GM12878 (cell line): Measurements from ENCODE around the gene LIX1L. TPM values are rescaled to one million over a fixed set of nuclear protein-coding genes. Genes with fewer than 3 reads are reported as not detected.

Source experiments
- GABPA ChIP-seq: IDR thresholded peaks from 2 replicates; pipeline ENCODE4 v1.6.1; 2014; ENCODE audit warnings: antibody characterized with exemption, low read depth, mild to moderate bottlenecking, inconsistent platforms
- HDAC6 ChIP-seq: fragments of 200-600 bp; sonication (generic); IDR thresholded peaks from one replicate; pipeline ENCODE4 v1.8.0; 2017; ENCODE audit warnings: antibody characterized with exemption; ENCODE audit not compliant: unreplicated experiment
- JUND ChIP-seq: IDR thresholded peaks from 2 replicates; pipeline ENCODE4 v1.6.1; 2012; ENCODE audit warnings: low read depth, mild to moderate bottlenecking, low read length, improper control_type of control experiment, moderate library complexity
- NR2C1 ChIP-seq: fragments of 450-650 bp; IDR thresholded peaks from 2 replicates; pipeline ENCODE4 v1.6.1; 2017; ENCODE audit warnings: antibody characterized with exemption, mild to moderate bottlenecking, moderate library complexity
- NR2C2 ChIP-seq: IDR thresholded peaks from 2 replicates; pipeline ENCODE4 v1.6.1; 2011; ENCODE audit warnings: borderline replicate concordance, low read depth; ENCODE audit not compliant: control insufficient read depth, insufficient read length
- POLR2A ChIP-seq: IDR thresholded peaks from 2 replicates; pipeline ENCODE4 v1.6.1; 2011; ENCODE audit warnings: low read depth, mild to moderate bottlenecking, low read length
- SP1 ChIP-seq: IDR thresholded peaks from one replicate; pipeline ENCODE4 v1.6.1; 2011; ENCODE audit warnings: low read depth, low read length
- SUPT20H ChIP-seq: IDR thresholded peaks from 2 replicates; pipeline ENCODE4 v1.6.1; 2011; ENCODE audit warnings: low read depth, mild to moderate bottlenecking, low read length, moderate library complexity, borderline replicate concordance; ENCODE audit not compliant: control insufficient read depth
- TAF1 ChIP-seq: IDR thresholded peaks from 2 replicates; pipeline ENCODE4 v1.6.1; 2011; ENCODE audit warnings: mild to moderate bottlenecking, low read depth, low read length, borderline replicate concordance
- TCF3 ChIP-seq: IDR thresholded peaks from 2 replicates; pipeline ENCODE4 v1.6.1; 2012; ENCODE audit warnings: low read depth, mild to moderate bottlenecking, low read length, borderline replicate concordance; ENCODE audit not compliant: insufficient read depth
- polyA plus RNA-seq, 11 experiments: library from polyadenylated mRNA; depleted of rRNA in 4 of 11; unstranded in 6 of 11; stranded (reverse) in 5 of 11; fragments of >200 nt; fragmentation: Nextera tagmentation in 4 of 11; fragmentation: Illumina TruSeq in 1 of 11; extraction: Ambion mirVana in 4 of 11; extraction: Trizol in 1 of 11; gene quantifications; 1 replicate in 1 of 11; 2 replicates in 10 of 11; pipeline versions ENCODE4 v1.2.1 to v1.2.3, GENCODE V29; 2011 to 2016; ENCODE audit warnings: inconsistent platforms in 2 of 11, missing spikeins in 2 of 11, low read depth in 1 of 11
- total RNA-seq, 4 experiments: library from RNA; depleted of rRNA in 3 of 4; stranded (reverse); fragments of >200 nt in 3 of 4; fragmentation: Illumina TruSeq in 1 of 4; extraction: Trizol in 1 of 4; gene quantifications; 2 replicates each; pipeline versions ENCODE4 v1.2.1 to v1.2.3, GENCODE V29; 2013 to 2021
- TF ChIP-seq, protein P1 (sequence below): IDR thresholded peaks from 2 replicates; pipeline ENCODE4 v1.6.1; 2011; ENCODE audit warnings: mild to moderate bottlenecking, low read depth, low read length, moderate library complexity; ENCODE audit not compliant: insufficient replicate concordance
- TF ChIP-seq, protein P2 (sequence below): fragments of 450-650 bp; IDR thresholded peaks from 2 replicates; pipeline ENCODE4 v1.6.1; 2017; ENCODE audit warnings: antibody characterized with exemption, mild to moderate bottlenecking, moderate library complexity
- TF ChIP-seq, protein P3 (sequence below): fragments of 450-650 bp; formaldehyde crosslinking; IDR thresholded peaks from 2 replicates; pipeline ENCODE4 v1.4.0; 2020; ENCODE audit warnings: mild to moderate bottlenecking, moderate library complexity

Gene LIX1L
- total and polyA plus RNA-seq, 10 of the 15 experiments (the other 5 are each of a cell fraction or from before 2014, with no cell fraction given): 5.5 to 48.2 (median 15.3) TPM

DNA sequence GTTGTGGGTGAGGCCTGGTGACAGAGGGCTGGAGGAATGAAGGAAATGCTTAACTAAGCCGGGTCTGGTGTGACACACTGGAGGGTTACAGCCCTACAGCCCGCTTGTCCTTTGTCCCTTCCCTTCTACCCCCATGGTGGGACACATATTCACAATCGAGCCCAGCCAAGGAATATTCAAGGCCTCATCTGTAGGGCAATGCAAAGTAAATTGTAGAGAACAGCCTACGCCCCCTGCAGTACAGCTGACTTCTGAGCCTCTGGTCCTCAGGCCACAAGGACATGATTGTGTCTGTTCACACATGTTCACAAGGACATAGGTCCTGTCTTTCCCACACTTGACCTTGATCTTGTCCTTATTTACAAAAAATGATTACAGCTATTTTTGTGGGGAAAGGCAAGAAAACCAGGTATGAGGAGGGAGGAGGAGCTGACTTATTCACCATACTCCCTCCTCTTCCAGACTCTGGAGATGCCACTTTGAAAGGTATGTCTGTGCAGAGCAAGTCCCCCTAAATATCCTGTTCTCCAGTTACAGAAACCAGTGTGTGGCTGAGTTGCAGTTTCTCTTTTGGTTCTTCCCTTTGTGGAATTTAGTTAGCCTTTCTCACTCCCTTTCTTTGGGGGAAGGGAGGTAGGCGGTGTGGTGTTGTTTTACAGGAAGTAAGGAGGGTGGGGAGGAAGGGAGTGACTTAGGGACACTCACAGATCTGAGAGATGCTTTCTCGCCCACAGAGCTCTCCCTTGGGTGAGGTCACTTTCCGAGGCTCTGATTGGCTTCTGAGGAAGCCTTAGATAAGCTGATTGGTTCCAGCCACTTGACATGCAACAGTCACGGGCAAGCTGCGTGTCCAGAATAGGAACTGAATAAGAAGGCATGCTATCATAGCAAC, 21.3 kb upstream of the LIX1L start (continued):
- TF ChIP-seq NR2C2: no peak
- TF ChIP-seq, protein P1, sequence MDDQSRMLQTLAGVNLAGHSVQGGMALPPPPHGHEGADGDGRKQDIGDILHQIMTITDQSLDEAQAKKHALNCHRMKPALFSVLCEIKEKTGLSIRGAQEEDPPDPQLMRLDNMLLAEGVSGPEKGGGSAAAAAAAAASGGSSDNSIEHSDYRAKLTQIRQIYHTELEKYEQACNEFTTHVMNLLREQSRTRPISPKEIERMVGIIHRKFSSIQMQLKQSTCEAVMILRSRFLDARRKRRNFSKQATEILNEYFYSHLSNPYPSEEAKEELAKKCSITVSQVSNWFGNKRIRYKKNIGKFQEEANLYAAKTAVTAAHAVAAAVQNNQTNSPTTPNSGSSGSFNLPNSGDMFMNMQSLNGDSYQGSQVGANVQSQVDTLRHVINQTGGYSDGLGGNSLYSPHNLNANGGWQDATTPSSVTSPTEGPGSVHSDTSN: no peak
- TF ChIP-seq TAF1: 0 out of 2 replicates have a peak, but pooled peaks have one; percentile 25
- TF ChIP-seq, protein P2, sequence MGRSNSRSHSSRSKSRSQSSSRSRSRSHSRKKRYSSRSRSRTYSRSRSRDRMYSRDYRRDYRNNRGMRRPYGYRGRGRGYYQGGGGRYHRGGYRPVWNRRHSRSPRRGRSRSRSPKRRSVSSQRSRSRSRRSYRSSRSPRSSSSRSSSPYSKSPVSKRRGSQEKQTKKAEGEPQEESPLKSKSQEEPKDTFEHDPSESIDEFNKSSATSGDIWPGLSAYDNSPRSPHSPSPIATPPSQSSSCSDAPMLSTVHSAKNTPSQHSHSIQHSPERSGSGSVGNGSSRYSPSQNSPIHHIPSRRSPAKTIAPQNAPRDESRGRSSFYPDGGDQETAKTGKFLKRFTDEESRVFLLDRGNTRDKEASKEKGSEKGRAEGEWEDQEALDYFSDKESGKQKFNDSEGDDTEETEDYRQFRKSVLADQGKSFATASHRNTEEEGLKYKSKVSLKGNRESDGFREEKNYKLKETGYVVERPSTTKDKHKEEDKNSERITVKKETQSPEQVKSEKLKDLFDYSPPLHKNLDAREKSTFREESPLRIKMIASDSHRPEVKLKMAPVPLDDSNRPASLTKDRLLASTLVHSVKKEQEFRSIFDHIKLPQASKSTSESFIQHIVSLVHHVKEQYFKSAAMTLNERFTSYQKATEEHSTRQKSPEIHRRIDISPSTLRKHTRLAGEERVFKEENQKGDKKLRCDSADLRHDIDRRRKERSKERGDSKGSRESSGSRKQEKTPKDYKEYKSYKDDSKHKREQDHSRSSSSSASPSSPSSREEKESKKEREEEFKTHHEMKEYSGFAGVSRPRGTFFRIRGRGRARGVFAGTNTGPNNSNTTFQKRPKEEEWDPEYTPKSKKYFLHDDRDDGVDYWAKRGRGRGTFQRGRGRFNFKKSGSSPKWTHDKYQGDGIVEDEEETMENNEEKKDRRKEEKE: no peak
- TF ChIP-seq HDAC6: no peak
- TF ChIP-seq SP1: no peak
- TF ChIP-seq POLR2A: no peak; the same call in 1 of the 2 replicates
- TF ChIP-seq NR2C1: no peak
- TF ChIP-seq SUPT20H: no peak
- no peak for TF ChIP-seq GABPA
- TF ChIP-seq, protein P3, sequence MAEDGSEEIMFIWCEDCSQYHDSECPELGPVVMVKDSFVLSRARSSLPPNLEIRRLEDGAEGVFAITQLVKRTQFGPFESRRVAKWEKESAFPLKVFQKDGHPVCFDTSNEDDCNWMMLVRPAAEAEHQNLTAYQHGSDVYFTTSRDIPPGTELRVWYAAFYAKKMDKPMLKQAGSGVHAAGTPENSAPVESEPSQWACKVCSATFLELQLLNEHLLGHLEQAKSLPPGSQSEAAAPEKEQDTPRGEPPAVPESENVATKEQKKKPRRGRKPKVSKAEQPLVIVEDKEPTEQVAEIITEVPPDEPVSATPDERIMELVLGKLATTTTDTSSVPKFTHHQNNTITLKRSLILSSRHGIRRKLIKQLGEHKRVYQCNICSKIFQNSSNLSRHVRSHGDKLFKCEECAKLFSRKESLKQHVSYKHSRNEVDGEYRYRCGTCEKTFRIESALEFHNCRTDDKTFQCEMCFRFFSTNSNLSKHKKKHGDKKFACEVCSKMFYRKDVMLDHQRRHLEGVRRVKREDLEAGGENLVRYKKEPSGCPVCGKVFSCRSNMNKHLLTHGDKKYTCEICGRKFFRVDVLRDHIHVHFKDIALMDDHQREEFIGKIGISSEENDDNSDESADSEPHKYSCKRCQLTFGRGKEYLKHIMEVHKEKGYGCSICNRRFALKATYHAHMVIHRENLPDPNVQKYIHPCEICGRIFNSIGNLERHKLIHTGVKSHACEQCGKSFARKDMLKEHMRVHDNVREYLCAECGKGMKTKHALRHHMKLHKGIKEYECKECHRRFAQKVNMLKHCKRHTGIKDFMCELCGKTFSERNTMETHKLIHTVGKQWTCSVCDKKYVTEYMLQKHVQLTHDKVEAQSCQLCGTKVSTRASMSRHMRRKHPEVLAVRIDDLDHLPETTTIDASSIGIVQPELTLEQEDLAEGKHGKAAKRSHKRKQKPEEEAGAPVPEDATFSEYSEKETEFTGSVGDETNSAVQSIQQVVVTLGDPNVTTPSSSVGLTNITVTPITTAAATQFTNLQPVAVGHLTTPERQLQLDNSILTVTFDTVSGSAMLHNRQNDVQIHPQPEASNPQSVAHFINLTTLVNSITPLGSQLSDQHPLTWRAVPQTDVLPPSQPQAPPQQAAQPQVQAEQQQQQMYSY (CRISPR knock-in tag): no peak
- peak; percentile 78; the same call in 1 of the 2 replicates for TF ChIP-seq JUND
- TF ChIP-seq TCF3: no peak
